HG03378 (cell line): ENCODE measurements around the gene CENPT.
"Not testable (repeated sequence)": the region's sequence is repeated elsewhere in the genome, so short reads cannot be mapped to it uniquely, and the experiment has no call there.

ENCODE experiments used
- ATAC-seq: cut with Tn5 transposase; IDR thresholded peaks from one replicate; pipeline ENCODE4 v1.9.1; 2021; ENCODE audit warnings: mild to moderate bottlenecking, moderate library complexity; ENCODE audit not compliant: unreplicated experiment

CENPT gene

DNA sequence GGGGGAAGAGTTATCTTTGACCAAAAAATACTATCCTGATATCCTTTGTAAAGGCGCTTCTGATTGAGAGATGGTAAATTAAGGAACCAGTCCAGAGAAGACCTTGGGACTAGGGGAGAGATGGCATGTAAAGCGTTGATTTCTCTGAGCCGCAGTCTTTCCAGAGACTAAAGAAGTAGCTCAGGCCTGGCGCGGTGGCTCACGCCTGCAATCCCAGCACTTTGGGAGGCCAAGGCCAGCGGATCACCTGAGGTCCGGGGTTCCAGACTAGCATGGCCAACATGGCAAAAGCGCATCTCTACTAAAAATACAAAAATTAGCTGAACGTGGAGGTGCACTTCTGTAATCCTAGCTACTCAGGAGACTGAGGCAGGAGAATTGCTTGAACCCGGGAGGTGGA, 625 bp upstream of the CENPT start:
- no peak for ATAC-seq

DNA sequence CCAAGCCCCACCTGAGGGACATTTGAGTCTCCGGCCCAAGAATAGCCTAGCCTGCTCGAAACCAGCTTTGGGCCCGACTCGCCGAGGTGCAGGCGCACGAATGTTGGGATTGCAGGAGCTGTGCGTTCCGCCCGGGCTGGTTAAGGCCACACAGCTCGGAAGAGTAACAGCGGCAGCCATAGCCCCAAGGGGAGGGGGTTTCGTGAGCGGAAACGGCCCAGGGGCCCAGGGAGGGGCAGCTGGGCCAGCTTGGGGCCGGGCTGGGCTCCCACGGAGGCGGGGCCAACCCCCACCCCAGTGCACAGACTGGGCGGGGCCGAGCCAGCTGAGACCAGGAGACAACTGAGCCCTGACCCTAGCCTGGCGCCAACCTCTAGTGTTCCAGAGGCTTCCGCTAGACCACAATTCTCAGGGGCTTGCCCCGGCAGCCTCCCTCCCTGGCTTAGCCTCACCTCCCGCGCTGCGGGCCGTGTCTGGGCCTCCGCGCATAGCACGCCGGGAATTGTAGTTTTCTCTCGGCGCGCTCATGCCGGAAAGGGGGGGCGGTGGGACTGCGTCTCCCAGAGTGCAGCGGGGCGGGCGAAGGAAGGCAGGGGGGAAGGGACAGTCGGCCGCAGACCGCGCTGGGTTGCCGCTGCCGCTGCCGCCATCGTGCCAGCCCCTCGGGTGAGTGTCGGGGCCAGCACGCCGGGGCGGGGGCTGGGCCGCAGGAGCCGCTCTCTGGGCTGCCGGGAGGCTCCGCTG, 1.0 kb downstream of the CENPT start, which contains the start of gene NUTF2:
TSS of gene NUTF2 (plus strand) at position 614 of the 744 bp plus-strand sequence. CDS start 18,198 bp downstream, outside the sequence.
- ATAC-seq: peak; percentile 50

DNA sequence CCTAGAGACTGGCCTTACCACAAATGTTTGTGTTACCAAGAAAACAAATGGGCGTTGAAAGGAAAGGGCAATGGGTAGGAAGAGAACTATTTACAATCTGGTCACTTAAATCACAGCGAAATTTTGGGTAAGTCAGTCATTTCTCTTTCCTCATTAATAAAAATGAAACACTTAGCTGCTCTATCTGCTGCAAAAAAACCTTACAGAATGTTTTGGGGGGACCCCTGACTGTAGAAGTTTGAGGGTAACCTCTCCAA, 1.5 kb downstream of the CENPT start:
- ATAC-seq: no peak

DNA sequence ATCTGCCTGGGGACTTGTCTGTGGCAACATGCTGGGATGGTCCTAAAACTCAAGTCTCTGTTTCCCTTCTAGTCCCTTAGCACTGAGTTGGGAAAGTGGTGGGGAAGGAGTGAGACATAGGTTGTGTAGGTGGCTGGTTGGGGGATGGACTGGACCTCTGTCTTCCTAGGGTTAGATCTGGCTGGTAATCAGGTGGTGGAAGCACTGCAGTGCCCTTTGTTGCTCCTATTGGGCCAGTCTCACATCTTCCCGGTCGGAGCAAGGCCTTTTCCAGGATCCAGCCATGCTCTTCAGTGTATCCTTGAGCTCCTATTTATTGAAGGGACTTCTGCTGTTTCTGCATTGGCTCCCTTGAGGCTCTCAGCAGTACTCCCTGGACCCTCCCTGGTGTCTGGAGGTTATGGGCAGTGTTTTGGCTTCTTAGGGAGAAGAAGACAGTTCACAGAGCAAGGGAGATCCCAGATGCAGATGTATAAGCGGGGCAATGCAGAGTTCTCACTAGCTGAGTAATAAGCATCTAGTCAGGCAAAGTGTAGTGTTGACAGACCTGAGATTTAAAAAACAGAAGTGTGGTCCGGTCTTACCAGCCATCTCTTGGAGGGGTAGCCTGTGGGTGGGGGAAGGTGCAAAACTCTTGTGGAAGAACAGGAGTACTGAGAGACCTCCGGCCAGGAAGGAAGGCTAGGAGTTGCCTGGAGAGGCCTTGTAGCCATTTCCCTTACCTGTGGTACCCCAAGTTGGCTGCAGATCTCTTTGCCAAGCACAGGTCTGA, 2.0 kb downstream of the CENPT start:
- ATAC-seq: no peak

DNA sequence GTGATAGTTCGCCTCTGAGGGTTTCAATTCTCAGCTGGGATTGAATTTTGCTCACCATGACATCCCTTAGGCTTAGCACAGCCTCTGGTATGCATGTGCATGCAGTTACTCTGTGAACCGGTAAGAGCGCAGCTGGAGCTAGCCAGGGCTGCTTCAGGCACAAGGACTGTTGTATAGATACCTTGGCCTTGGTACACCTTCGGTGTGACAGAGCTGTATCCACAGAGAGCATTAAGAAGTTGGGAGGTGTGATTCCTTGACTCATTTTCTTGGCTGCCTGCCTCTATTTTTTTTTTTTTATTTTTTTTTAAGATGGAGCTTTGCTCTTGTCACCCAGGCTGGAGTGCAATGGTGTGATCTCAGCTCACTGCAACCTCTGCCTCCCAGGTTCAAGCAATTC, 3.0 kb downstream of the CENPT start:
- no peak for ATAC-seq

DNA sequence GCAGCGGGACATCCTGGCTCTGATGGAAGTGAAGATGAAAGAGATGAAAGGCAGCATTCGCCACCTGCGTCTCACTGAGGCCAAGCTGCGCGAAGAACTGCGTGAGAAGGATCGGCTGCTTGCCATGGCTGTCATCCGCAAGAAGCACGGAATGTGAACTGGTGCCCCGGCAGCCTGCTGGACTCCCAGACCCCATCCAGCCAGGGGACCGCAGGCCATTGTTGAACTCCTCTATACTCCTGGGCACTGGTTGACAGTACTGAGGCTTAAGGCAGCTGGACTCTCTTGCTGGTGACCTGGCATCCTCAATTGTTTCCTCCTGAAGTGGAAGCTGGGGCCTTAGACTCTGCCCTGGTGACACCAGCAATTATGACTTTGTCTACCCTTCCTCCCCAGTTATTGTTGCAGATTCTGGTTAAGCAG, 4.1 kb downstream of the CENPT start:
- no peak for ATAC-seq

DNA sequence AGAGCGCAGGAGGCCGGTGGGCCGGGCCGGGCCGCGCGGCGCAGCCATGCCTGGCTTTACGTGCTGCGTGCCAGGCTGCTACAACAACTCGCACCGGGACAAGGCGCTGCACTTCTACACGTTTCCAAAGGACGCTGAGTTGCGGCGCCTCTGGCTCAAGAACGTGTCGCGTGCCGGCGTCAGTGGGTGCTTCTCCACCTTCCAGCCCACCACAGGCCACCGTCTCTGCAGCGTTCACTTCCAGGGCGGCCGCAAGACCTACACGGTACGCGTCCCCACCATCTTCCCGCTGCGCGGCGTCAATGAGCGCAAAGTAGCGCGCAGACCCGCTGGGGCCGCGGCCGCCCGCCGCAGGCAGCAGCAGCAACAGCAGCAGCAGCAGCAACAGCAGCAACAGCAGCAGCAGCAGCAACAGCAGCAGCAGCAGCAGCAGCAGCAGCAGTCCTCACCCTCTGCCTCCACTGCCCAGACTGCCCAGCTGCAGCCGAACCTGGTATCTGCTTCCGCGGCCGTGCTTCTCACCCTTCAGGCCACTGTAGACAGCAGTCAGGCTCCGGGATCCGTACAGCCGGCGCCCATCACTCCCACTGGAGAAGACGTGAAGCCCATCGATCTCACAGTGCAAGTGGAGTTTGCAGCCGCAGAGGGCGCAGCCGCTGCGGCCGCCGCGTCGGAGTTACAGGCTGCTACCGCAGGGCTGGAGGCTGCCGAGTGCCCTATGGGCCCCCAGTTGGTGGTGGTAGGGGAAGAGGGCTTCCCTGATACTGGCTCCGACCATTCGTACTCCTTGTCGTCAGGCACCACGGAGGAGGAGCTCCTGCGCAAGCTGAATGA, 4.8 kb downstream of the CENPT start:
- ATAC-seq: no peak

DNA sequence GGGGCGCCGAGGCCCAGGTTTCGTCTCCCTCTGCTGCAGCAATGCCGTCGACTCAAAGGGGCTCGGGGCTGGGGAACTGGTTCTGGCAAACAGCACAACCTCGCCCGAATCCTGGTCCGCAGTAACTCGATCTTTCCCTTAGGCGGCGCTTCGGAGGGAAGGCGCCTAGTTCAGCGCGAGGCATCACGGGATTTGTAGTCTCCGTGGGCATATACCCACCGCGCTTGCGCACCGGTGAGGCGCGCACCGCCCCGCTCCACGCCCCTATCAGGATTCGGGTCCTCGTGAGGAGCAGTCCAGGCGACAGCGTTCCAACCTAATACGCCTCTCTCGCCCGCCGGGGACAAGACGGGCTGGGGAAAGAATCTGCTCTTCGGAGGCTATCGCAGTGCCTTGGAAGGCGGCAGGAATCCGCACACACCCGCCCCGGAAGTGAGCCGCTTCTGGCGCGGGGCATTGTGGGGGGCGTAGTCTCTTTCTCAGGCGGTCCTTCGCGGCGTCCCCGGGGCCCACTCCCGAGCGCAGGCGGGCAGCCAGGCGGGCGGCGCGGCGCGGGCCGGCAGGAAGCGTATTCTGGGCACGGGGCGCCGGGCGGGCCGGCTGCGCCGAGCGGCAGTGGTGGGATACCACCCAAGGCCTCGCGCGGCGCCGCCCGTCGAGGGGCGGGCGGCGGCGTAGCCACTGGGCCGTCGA, 5.5 kb downstream of the CENPT start, which contains the start of gene THAP11:
TSS of gene THAP11 (plus strand) at position 505 of the 693 bp plus-strand sequence. CDS start 235 bp downstream, outside the sequence.
- peak; percentile 48 for ATAC-seq

DNA sequence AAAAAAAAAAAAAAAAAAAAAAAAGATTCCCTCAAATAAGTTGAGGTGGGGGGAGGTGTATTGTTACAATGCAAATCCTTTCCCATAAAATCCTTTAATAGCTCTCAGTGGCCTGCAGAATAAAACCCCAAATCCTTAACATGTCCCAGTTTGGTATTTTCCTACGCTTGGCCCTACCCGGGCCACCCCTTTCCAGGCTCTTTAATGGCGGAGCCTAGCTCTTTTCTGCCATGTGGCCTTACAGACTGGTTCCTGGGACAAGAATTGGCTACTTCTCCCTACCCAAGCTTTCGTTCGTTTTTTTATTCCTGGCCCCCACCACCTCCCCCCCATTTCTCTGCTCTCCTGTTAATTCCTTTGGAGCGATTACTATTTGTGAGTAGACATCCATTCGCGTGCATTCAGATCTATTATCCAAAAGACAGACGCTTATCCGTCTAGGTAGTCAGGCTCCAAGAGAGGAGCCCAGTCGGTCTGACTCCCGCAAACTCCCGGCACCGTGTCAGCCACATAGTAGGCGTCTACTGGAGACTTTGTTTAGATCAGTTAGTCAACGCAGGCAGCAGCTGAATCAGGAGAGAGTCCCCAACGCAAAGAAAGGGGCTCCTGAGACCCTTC, 6.2 kb downstream of the CENPT start:
- ATAC-seq: no peak

DNA sequence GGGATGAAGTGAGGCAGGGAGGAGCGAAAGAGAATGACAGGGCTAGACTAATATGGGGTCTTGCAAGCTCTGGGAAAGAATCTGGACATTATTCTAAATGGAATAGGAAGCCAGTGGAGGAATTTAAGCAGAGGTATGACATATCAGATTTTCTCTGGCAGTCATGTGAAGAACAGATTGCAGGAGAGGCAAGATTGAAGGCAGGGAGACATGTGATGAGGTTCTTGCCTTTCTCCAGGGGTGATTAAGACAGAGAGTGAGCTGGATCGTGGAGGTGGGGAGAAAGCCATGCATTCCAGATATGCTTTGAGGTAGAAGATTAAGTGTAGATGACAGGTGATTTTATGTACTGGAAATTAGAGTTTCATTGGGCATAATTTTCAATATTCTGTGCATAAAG, 9.7 kb downstream of the CENPT start:
- ATAC-seq: no peak

DNA sequence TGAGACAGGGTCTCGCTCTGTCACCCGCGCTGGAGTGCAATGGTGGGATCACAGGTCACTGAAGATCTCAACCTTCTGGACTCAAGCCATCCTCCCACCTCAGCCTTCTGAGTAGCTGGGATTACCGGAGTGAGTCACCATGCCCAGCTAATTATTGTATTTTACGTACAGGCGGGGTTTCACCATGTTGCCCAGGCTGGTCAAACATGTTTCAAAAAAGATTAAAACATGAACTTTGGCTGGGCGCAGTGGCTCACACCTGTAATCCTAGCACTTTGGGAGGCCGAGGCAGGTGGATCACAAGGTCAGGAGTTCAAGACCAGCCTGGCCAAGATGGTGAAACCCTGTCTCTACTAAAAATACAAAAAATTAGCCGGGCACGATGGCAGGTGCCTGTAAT, 10.3 kb downstream of the CENPT start:
- not testable (repeated sequence) for ATAC-seq

DNA sequence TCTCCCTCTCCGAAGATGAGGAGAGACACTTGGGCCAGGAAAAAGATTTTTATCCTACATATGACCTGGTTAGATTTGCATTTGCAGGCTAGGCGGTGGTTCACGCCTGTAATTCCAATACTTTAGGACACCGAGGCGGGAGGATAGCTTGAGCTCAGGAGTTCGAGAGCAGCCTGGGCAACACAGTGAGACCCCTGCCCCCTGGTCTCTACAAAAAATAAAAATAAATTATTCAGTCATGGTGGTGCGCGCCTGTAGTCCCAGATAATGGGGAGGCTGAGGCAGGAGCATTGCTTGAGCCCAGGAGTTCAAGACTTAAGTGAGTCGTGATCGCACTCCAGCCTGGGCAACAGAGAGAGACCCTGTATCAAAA, 13.3 kb downstream of the CENPT start:
- ATAC-seq: no peak

DNA sequence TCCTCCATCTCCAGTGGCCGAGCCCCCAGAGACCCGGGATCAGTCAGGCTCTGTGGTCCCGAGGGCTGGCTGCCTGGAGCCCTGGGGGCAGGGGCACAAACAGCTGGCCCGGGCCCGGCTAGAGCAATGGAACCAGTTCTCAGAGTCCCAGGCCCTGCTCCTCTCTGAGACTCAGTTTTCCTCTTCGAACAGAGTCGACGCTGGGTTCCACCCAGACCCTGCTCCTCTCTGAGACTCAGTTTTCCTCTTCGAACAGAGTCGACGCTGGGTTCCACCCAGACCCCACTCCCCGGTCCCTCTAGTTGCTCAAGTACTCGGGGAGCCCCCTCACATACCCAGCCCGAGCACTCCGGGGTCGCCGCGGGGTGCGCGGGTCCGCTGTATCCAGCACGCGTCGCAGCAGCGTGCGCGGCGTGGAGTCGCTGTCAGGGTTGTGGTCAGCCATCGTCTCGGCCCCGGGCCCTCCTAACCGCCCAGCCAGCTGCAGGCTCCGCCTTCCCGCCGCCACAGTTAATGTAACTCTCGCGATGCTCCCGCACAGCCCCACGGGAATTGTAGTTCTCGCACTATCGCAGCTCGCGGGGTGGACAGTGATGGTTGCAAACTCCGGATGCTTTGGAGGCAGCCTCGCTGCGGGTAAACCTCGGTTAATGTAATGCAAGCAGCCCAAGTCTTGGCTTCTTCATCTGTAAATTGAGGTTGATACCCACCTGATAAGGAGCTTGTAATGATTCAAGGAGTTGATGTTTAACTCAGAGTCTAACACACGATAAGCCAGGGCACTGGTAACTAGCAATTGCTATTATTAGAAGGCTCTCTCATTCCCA, 13.9 kb downstream of the CENPT start:
- peak; percentile 95 for ATAC-seq

DNA sequence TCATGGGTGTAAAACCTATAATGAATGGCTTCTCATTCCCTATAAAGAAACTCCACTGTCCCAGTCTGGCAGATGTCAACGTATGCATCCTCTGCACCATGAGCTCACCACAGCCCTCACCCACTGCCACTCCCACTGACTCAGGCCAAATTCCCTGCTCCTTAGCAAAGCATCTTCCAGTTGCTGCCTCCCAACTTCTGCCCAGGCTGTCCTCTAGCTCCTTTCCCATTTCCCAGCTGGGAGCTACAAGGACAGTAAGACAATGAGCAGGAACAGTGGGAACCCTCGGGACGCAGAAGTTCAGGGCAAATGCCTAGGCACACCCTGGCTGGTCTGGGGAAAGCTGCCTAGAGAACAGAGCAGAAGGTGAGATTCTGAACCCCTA, 14.5 kb downstream of the CENPT start:
- ATAC-seq: no peak

DNA sequence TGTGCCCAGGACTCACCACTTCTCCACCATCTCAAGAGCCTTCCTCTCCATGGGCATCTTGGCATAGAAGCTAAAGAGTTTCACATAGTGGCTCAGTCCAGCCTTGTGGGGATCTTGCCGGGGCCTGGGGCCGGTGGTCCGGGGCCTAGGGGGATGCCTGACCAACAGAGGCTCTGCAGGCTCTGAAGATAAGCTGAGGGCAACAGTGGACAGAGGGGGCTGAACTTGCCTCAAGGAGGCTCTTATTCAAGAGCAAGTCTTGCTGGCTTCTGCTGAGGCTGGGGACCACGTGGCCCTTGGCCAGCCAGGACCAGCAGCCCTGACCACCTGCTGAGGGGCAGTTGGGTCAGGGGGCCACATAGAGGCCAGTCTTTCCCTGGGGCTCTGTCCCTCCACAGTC, 18.8 kb downstream of the CENPT start:
- no peak for ATAC-seq

DNA sequence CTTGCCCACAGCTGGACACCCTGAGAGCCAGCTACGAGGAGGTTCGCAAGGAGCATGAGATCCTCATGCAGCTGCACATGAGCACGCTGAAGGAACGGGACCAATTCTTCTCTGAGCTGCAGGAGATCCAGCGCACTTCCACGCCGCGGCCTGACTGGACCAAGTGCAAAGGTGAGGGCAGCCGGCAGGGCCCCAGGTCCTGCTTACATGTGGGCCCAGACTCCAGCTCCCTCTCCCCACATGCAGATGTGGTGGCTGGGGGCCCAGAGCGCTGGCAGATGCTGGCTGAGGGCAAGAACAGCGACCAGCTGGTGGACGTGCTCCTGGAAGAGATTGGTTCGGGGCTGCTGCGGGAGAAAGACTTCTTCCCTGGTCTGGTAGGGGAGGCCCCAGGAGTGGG, 21.6 kb downstream of the CENPT start:
- no peak for ATAC-seq

DNA sequence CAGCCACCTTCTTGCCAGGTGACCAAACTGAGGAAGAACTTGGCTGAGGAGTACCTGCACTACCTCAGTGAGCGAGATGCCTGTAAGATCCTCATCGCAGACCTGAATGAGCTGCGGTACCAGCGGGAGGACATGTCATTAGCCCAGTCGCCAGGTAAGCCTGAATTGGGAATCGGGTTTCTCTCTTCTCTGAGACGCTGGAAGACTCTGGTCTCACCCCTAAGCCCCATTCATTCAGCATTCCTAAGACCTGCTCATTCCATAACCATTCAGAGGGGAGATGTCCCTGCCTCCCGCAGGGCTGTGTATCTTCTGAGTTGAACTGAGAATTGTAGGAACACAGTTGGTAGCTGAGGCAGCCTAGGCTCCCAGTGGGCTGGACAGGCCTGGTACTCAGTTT, 22.4 kb downstream of the CENPT start:
- ATAC-seq: no peak

DNA sequence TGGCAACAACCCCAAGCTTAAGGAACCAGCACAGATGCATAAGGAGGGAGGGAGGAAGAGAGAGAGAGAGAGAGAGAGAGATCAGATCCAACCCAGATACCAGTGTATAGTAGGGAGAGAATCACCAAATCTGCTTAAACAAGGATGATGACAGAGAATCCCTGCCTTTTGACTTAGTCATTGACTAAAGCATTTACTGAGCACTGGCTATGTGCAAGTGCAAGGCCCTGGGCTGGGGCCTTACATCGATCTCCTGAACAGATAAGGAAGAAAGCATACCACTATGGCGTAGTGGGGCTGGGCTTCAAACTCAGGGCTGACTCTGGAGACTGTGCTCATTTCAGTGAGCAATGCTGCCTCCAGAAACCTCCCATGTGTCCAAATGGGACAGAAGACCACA, 25.0 kb downstream of the CENPT start:
- ATAC-seq: no peak

DNA sequence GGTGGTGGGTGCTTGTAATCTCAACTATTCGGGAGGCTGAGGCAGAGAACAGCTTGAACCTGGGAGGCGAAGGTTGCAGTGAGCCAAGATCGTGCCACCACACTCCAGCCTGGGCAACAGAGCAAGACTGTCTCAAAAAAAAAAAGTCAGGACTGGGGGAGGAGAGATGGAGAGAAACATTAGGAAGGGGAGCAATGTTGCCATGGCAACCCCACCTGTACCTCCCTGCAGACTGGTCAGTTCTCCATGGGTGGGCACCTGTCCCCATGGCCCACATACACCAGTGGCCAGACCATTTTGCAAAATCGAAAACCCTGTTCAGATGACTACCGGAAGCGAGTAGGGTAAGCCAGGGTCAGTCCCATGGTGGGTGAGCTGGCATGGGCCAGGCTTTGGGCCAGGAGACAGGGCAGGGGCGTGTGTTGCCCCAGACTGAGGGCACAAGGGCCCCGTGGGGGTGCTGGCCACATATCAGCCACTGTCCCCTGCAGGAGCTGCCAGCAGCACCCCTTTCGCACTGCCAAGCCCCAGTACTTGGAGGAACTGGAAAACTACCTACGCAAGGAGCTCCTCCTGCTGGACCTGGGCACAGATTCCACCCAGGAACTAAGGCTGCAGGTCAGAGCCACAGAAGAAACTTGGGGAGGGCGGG, 26.8 kb downstream of the CENPT start:
- ATAC-seq: no peak
